Adrenal gland (tissue), 5 donors: ENCODE data around the gene NMU.

Experiments
- CTCF ChIP-seq, 6 experiments: fragments of 450-650 bp in 4 of 6; fragments of 200-600 bp in 2 of 6; sonication (generic) in 1 of 6; IDR thresholded peaks; 1 replicate in 5 of 6; 2 replicates in 1 of 6; pipeline versions ENCODE4 v1.5.1 to v1.8.0; 2016 to 2021; ENCODE audit warnings: antibody characterized with exemption in 6 of 6, mild to moderate bottlenecking in 2 of 6, moderate library complexity in 1 of 6
- POLR2A ChIP-seq, 2 donors: fragments of 450-650 bp; IDR thresholded peaks; one replicate each; pipeline ENCODE4 v1.6.1; 2017; ENCODE audit warnings: antibody characterized with exemption in 2 of 2, mild to moderate bottlenecking in 2 of 2, moderate library complexity in 1 of 2
- donor health status: DM: no; HTN: no; CAD: no.

- TF ChIP-seq POLR2A (IDR thresholded peaks at IDR 0.05) (no peak), CTCF (IDR thresholded peaks at IDR 0.05) (no peak)
Observed at GRCh38 chr4:55574252-55574651, 61.8 kb downstream of the NMU start.
